Left colon (tissue), 2 donors: ENCODE measurements around the gene AUTS2. TPM values are rescaled to one million over a fixed set of nuclear protein-coding genes. Genes with fewer than 3 reads are reported as not detected.

ENCODE experiments used
- ATAC-seq: fragments of 200-7000 bp; cut with Tn5 transposase; one replicate; pipeline ENCODE4 v1.9.1; 2020; ENCODE audit warnings: mild to moderate bottlenecking, moderate library complexity
- DNase-seq, 2 donors: peaks; one replicate each; pipeline ENCODE4 v3.0.0-alpha.2; 2020
- intact Hi-C, 2 donors: fragments of 100-400 bp; cut with DNase I in 1 of 2; cut with micrococcal nuclease in 1 of 2; formaldehyde crosslinking; loops; one replicate each; pipeline versions ENCODE4 v1.11.2 to v1.14.0; 2022; cut with DNase I, micrococcal nuclease
- long read RNA-seq: library from polyadenylated mRNA; unstranded; transcript quantifications from one replicate; pipeline ENCODE4 v2.0.0, GENCODE V29; 2021
- total RNA-seq, 2 donors: library from RNA; stranded (reverse); fragmentation: NEBNext Ultra II Directional; extraction: Animal tissue kit (Norgen Biotek cat#: 25700); gene quantifications; one replicate each; pipeline ENCODE4 v1.2.1, GENCODE V29; 2021
- donor health status: DM: no; HTN: no; CAD: no.
- donor health status: DM: yes; HTN: yes; CAD: no.

The AUTS2 gene
- 10 to 100 TPM; 43.3 to 44.2 TPM for total RNA-seq
- long read RNA-seq, partial matches to known transcripts, result 0 of 21 reads
- long read RNA-seq, other reads (novel, unspliced or antisense), result 19 of 21 reads

- intact Hi-C loops, result no loop called here
- DNase-seq (peak; percentile 65), ATAC-seq (peak; percentile 85)
Observed at GRCh38 chr7:69598081-69598486, at the start of gene AUTS2. AUTS2 (plus strand) TSS chr7:69598475; CDS start chr7:69599654, 1,179 bp downstream.

DNA sequence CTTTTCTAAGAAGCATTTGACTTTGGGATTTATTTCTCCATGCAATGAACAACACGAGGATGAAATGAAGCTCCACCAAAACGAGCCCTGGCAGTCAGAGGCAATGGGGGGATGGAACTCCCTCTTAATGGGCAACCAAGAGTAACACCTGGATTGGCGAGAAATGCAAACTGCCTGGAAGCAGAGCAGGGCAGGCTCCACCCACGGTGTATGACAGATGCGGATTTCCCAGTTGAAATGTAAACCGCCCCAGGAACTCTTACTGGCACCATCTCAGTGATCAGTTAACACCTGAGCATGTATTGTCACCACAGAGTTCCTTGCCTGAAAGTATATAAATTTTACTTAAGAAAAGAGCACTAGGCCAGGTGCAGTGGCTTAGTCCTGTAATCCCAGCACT lies 47.3 kb upstream of the AUTS2 start:
- ATAC-seq (no peak), DNase-seq (no peak)
- intact Hi-C loops, result no loop called here

- intact Hi-C loops, result no loop called here
- ATAC-seq, result no peak
- no peak for DNase-seq
Observed at GRCh38 chr7:69553190-69553589, 45.1 kb upstream of the AUTS2 start.

GRCh38 chr7:69561266-69561960 lies 36.9 kb upstream of the AUTS2 start:
- ATAC-seq (no peak), DNase-seq (no peak)
- intact Hi-C loops, result no loop called here

- intact Hi-C loops, result no loop called here
- DNase-seq (no peak), ATAC-seq (no peak)
Observed at GRCh38 chr7:69564454-69565417, 33.5 kb upstream of the AUTS2 start.

DNA sequence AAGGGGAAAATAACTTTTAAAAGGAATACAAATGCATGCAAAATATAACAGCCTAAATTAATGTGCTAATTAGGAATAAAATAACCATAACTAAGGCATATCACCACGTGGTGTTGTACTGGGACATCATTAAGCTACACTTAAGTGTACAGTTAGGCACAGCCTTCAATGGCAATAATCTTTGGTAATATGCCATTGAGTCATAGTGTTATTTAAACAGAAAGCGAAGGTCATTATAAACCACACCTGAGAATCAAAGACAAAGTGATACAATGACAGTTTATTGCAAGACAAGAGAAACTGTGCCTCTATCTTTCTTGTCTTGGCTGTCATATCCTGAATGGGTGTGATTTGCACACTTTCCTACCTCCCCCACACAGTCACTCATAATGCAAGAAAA lies 30.5 kb upstream of the AUTS2 start:
- intact Hi-C loops, result no loop called here
- ATAC-seq (no peak), DNase-seq (no peak)

DNA sequence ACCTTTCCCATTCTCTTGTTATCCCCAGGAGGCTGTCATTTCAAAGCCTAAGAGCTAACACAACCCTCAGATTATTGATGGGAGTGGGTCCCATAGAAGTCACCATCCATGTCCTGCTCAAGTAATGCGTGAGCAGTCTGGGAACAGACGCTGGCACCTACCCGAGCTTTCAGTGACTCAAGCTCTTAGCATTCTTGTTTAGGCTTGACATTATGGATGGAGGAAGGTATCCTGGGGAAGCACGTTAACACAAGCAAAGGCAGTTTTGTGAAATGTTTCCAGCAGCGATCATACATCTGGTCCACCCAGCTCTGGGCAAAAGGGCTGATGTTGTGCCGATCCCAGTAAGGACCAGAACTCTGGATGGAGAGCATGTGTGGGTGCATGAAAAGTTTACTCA lies 30.0 kb upstream of the AUTS2 start:
- ATAC-seq (no peak), DNase-seq (no peak)
- intact Hi-C loops, result no loop called here

- intact Hi-C loops, result no loop called here
- no peak for ATAC-seq
- DNase-seq, result no peak
Observed at GRCh38 chr7:69575651-69576050, 22.6 kb upstream of the AUTS2 start.

- DNase-seq (no peak), ATAC-seq (no peak)
- intact Hi-C loops, result no loop called here
Observed at GRCh38 chr7:69577221-69577620, 21.1 kb upstream of the AUTS2 start.

GRCh38 chr7:69585169-69585568 lies 13.1 kb upstream of the AUTS2 start:
- no peak for DNase-seq
- intact Hi-C loops, result no loop called here
- no peak for ATAC-seq

- ATAC-seq (no peak), DNase-seq (no peak)
- intact Hi-C loops, result no loop called here
Observed at GRCh38 chr7:69586321-69586720, 12.0 kb upstream of the AUTS2 start.

DNA sequence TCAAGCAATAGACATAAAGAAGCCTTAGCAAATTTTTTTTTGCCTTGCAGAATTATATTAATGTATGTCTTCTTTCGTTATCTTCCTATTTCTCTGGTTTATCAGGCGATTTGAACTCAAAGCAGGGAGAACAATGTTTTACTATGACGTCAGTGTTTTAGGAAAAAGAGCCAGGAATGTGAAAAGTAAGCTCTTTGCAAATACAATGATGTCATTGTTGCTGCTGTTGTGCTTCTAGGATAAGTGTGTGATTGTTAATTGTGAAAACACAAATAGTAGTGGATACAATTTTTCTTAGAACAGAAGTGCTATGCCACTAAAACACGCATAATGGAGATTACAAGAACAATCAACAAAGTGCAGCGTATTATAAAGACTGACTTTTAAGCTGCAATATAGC lies 9.5 kb upstream of the AUTS2 start:
- intact Hi-C loops, result no loop called here
- DNase-seq, result no peak
- no peak for ATAC-seq

DNA sequence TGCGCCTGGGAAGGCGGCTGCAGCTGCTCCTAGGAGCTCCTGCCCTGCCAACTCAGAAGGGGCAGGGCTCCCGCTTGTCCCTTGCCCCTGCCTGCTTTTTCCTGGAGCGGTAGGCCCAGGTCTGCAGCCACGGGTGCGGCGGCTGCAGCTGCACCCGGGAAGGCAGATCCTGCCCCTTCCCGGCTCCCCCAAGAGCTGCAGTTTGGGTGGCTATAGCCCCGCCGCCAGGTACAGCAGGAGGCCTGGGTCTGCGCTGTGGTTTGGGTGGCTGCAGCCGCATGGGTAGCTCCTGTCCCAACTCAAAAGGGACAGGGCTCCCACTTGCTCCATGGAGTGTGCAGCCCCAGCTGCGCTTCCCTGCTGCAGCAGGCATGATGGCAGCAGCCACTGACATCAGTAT lies 6.5 kb upstream of the AUTS2 start:
- no peak for ATAC-seq
- intact Hi-C loops, result no loop called here
- DNase-seq, result no peak

DNA sequence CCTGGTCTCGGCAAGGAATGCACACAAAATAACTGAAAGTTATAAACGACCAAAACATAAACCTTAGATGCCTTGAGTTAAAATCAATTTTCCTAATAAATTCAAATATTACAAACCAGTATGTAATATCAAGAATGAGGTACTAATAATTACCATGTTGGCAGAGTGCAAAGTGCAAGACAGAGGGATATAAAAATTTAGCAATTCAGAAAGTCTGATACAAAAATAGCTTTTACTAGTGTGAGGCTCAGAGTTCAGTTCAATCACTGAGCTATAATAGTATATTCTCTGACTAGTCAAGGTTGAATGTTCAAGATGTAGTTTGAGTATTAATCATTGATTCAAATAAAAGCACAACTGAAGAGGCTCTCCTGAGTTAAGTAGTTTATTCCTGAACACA lies 4.8 kb upstream of the AUTS2 start:
- no peak for ATAC-seq
- intact Hi-C loops, result no loop called here
- DNase-seq, result no peak

DNA sequence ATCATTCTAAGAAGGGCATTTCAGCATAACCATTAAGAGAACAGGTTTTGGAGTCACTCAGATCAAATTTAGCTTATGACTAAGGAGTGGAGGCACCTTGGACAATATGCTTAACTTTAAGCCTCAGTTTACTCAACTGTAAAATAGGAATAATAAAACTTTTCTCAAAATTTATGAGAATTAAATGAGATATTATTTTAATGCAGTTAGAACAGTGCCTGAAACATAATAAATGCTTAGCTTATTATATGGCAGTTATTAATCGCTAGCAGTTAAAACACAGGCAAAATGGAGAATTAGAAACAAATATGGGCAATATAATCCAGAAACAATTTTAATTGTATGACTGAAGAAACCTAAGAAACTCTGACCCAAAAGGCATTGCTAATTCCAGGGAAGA lies 2.9 kb upstream of the AUTS2 start:
- intact Hi-C loops, result no loop called here
- no peak for ATAC-seq

DNA sequence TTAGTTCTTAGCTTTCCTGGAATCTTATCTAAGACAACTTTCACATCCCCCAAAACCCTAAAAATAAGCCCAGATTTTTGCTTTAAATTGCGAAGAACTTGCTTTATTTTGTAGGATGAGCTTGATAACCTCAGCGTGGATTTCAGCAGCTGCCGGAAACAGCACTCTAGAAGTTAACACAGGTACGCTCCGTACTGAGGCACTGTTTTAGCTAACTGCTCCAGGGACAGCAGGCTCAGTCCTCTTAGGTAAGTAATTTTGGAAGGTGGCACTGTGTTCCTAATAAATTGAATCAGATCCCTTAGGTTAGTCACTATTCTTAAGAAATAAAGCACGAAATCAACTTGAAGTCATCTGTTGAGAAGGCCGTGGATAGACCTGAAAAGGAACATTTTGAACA lies 2.2 kb upstream of the AUTS2 start:
- no peak for ATAC-seq
- intact Hi-C loops, result no loop called here
- DNase-seq, result no peak

More for the DNA sequence above, 2.9 kb upstream of the AUTS2 start:
- DNase-seq, result no peak

DNA sequence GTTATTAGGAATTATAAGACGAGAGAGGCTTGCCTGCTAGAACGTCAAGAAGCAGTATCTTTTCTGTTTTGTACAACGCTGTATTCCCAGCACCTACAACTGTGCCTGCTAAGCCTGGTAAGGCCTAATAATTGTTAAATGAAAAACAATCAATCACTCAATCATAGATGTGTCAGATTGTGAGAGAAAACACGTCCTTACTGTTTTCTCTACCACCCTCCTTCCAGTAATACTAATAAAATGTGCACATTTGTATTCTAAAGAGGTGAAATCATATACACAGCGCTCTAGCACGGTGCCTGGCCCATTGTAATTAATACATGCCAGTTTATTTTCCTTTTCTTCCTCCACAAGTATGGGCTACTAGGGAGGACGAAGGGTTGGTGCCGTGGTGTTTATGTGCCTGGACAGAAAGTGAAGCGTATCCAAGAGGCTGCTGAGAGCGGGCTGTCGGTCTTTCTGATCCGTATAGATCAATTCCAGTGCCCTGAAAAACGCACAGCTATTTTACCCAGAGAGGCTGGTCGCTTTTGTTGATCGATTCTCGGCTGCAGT lies 1.5 kb upstream of the AUTS2 start:
- intact Hi-C loops, result no loop called here
- ATAC-seq, result no peak
- DNase-seq, result peak in 1 of 2 donors; percentile 3

GRCh38 chr7:69597278-69598076 lies 798 bp upstream of the AUTS2 start:
- ATAC-seq (no peak), DNase-seq (peak; percentile 29 to 43)
- intact Hi-C loops, result no loop called here
